LNCaP clone FGC (cell line): ENCODE results near the gene SPATA32.

Source experiments
- DNase-seq: peaks from one replicate; pipeline ENCODE4 v3.0.0-alpha.2; 2011; ENCODE audit warnings: low read depth
- H3K4me3 ChIP-seq: 2 replicates; pipeline ENCODE4 v1.5.1; 2011; ENCODE audit warnings: mild to moderate bottlenecking, low read depth, low read length, control low read depth
- CTCF ChIP-seq: IDR thresholded peaks from 2 replicates; pipeline ENCODE4 v1.5.1; 2012; ENCODE audit warnings: mild to moderate bottlenecking; ENCODE audit not compliant: control insufficient read depth, insufficient read depth; ENCODE audit errors: extremely low read depth

Gene SPATA32

GRCh38 chr17:45222996-45223538, 38.8 kb downstream of the SPATA32 start:
- TF ChIP-seq CTCF, result no peak
- H3K4me3 ChIP-seq, result no peak overlapping the region
- no peak for DNase-seq

GRCh38 chr17:45222289-45222995, 39.5 kb downstream of the SPATA32 start:
- no peak for TF ChIP-seq CTCF
- H3K4me3 ChIP-seq, result no peak overlapping the region
- no peak for DNase-seq

GRCh38 chr17:45222014-45222288, 39.9 kb downstream of the SPATA32 start:
- DNase-seq, result no peak
- H3K4me3 ChIP-seq, result no peak overlapping the region
- TF ChIP-seq CTCF, result no peak

GRCh38 chr17:45221081-45222013, 40.5 kb downstream of the SPATA32 start, which contains the start of gene FMNL1:
FMNL1 (plus strand) TSS chr17:45221885; CDS start chr17:45222125, 240 bp downstream.
- H3K4me3 ChIP-seq, result 0 out of 2 replicates have a peak within 1 kb of the TSS, but pooled peaks have one; percentile 15
- no peak for DNase-seq
- TF ChIP-seq CTCF, result no peak

GRCh38 chr17:45220079-45220478, 41.8 kb downstream of the SPATA32 start:
- no peak overlapping the region for H3K4me3 ChIP-seq
- TF ChIP-seq CTCF, result no peak
- no peak for DNase-seq

- peak; percentile 54 for DNase-seq
- no peak overlapping the region for H3K4me3 ChIP-seq
- TF ChIP-seq CTCF, result peak; percentile 92
Measured at GRCh38 chr17:45218895-45219661, 42.8 kb downstream of the SPATA32 start.
